SK-N-SH treated with all-trans-retinoic acid at 6 μM for 48 hours (cell line): ENCODE results near the gene IGF1R.
"Not testable (repeated sequence)": the region's sequence is repeated elsewhere in the genome, so short reads cannot be mapped to it uniquely, and the experiment has no call there.

Source experiments
- ESRRG ChIP-seq: fragments of 250-450 bp; sonication (Bioruptor Pico); IDR thresholded peaks from 2 replicates; pipeline ENCODE4 v1.6.1; 2021; ENCODE audit warnings: mild to moderate bottlenecking
- PATZ1 ChIP-seq: fragments of 250-450 bp; sonication (Bioruptor Pico); IDR thresholded peaks from 2 replicates; pipeline ENCODE4 v1.8.0; 2020; ENCODE audit warnings: mild to moderate bottlenecking, moderate library complexity, borderline replicate concordance
- POU6F1 ChIP-seq: fragments of 250-450 bp; sonication (Bioruptor Pico); IDR thresholded peaks from 2 replicates; pipeline ENCODE4 v1.8.0; 2021; ENCODE audit warnings: low read depth, mild to moderate bottlenecking, moderate library complexity, borderline replicate concordance
- PPARA ChIP-seq: fragments of 250-450 bp; sonication (Bioruptor Pico); IDR thresholded peaks from 2 replicates; pipeline ENCODE4 v1.5.0; 2020; ENCODE audit warnings: mild to moderate bottlenecking, borderline replicate concordance
- SNAI2 ChIP-seq: fragments of 250-450 bp; sonication (Bioruptor Pico); IDR thresholded peaks from 2 replicates; pipeline ENCODE4 v1.5.0; 2020; ENCODE audit warnings: mild to moderate bottlenecking, moderate library complexity
- TOX ChIP-seq: fragments of 250-450 bp; sonication (Bioruptor Pico); IDR thresholded peaks from 2 replicates; pipeline ENCODE4 v1.8.0; 2021; ENCODE audit warnings: mild to moderate bottlenecking, moderate library complexity, borderline replicate concordance
- ZFP3 ChIP-seq: fragments of 250-450 bp; sonication (Bioruptor Pico); IDR thresholded peaks from 2 replicates; pipeline ENCODE4 v1.5.0; 2020; ENCODE audit warnings: mild to moderate bottlenecking, moderate library complexity
- ZFP30 ChIP-seq: fragments of 450-650 bp; formaldehyde crosslinking; IDR thresholded peaks from 2 replicates; pipeline ENCODE4 v1.5.0; 2022; ENCODE audit warnings: mild to moderate bottlenecking, moderate library complexity
- TF ChIP-seq, protein P1 (sequence below): fragments of 250-450 bp; sonication (Bioruptor Pico); IDR thresholded peaks from 2 replicates; pipeline ENCODE4 v1.5.1; 2020; ENCODE audit warnings: low read depth, mild to moderate bottlenecking, moderate library complexity

GRCh38 chr15:98618576-98618975, 29.8 kb upstream of the IGF1R start:
- not testable (repeated sequence) for TF ChIP-seq ZFP30 (CRISPR knock-in tag); POU6F1; PATZ1 (CRISPR knock-in tag); PPARA (CRISPR knock-in tag); TOX (CRISPR knock-in tag); ZFP3 (CRISPR knock-in tag); SNAI2 (CRISPR knock-in tag); ESRRG (CRISPR knock-in tag)
- TF ChIP-seq, protein P1, sequence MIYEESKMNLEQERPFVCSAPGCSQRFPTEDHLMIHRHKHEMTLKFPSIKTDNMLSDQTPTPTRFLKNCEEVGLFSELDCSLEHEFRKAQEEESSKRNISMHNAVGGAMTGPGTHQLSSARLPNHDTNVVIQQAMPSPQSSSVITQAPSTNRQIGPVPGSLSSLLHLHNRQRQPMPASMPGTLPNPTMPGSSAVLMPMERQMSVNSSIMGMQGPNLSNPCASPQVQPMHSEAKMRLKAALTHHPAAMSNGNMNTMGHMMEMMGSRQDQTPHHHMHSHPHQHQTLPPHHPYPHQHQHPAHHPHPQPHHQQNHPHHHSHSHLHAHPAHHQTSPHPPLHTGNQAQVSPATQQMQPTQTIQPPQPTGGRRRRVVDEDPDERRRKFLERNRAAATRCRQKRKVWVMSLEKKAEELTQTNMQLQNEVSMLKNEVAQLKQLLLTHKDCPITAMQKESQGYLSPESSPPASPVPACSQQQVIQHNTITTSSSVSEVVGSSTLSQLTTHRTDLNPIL (CRISPR knock-in tag) = not testable (repeated sequence)
